Sigmoid colon (tissue), 7 donors: Measurements from ENCODE around the gene FAM174A. TPM values are rescaled to one million over a fixed set of nuclear protein-coding genes. Genes with fewer than 3 reads are reported as not detected.

Source experiments
- DNase-seq: peaks from one replicate; pipeline ENCODE4 v3.0.0-alpha.2; 2019
- H3K27ac ChIP-seq, 4 donors: fragments of 200-600 bp; sonication (generic); one replicate each; pipeline ENCODE4 v1.5.1; 2016 to 2019; ENCODE audit warnings: mild to moderate bottlenecking in 1 of 4
- H3K27me3 ChIP-seq, 3 donors: fragments of 200-600 bp; sonication (generic); one replicate each; pipeline ENCODE4 v1.5.1; 2019; ENCODE audit warnings: mild to moderate bottlenecking in 1 of 3
- H3K36me3 ChIP-seq, 4 donors: fragments of 200-600 bp; sonication (generic); one replicate each; pipeline ENCODE4 v1.5.1; 2016 to 2019
- H3K4me1 ChIP-seq, 4 donors: fragments of 200-600 bp; sonication (generic); one replicate each; pipeline ENCODE4 v1.5.1; 2017 to 2019
- H3K4me3 ChIP-seq, 4 donors: fragments of 200-600 bp; sonication (generic); one replicate each; pipeline ENCODE4 v1.5.1; 2017 to 2019; ENCODE audit warnings: mild to moderate bottlenecking in 2 of 4, moderate library complexity in 1 of 4
- H3K9me3 ChIP-seq, 4 donors: fragments of 200-600 bp in 3 of 4; sonication (generic) in 3 of 4; one replicate each; pipeline versions ENCODE4 v1.5.1 to v1.6.1; 2013 to 2019
- EP300 ChIP-seq, 4 donors: sonication (generic); formaldehyde crosslinking; IDR thresholded peaks; one replicate each; pipeline ENCODE4 v1.6.1; 2017; ENCODE audit warnings: antibody characterized with exemption in 4 of 4
- POLR2A ChIP-seq, 2 donors: fragments of 450-650 bp; IDR thresholded peaks; one replicate each; pipeline ENCODE4 v1.6.1; 2016; ENCODE audit warnings: antibody characterized with exemption in 2 of 2, mild to moderate bottlenecking in 2 of 2, moderate library complexity in 2 of 2
- POLR2AphosphoS5 ChIP-seq, 4 donors: sonication (generic); formaldehyde crosslinking; IDR thresholded peaks; one replicate each; pipeline ENCODE4 v1.6.1; 2017; ENCODE audit warnings: antibody characterized with exemption in 4 of 4
- WGBS, 2 donors: extraction: QIAGEN DNeasy Blood & Tissue Kit; methylation state at CpG; one replicate each; pipeline ENCODE4 v1.1.7; 2013; 5-methylcytosine and 5-hydroxymethylcytosine counted together
- intact Hi-C: fragments of 100-400 bp; cut with DNase I; formaldehyde crosslinking; loops from one replicate; pipeline ENCODE4 v1.15.1; 2023
- polyA plus RNA-seq, 3 donors: library from polyadenylated mRNA; stranded (reverse); fragments of 200-250 nt; gene quantifications; one replicate each; pipeline ENCODE4 v1.2.3, GENCODE V29; 2013
- total RNA-seq, 4 donors: library from RNA; depleted of rRNA; stranded (reverse); fragments of >200 nt; gene quantifications; one replicate each; pipeline ENCODE4 v1.1.0, GENCODE V29; 2016
- TF ChIP-seq, protein P1 (sequence below), 4 experiments: fragments of 450-650 bp in 3 of 4; fragments of 200-600 bp in 1 of 4; IDR thresholded peaks; one replicate each; pipeline ENCODE4 v1.5.1; 2016 to 2019; ENCODE audit warnings: antibody characterized with exemption in 4 of 4, mild to moderate bottlenecking in 3 of 4, moderate library complexity in 2 of 4
- donor health status: healthy with polysubstance abuse.
- donor health status: Bipolar disorder and iron deficiency.
- donor health status: healthy.

Gene FAM174A
- total and polyA plus RNA-seq, 7 donors: 10.8 to 33.2 (median 21.6) TPM

DNA sequence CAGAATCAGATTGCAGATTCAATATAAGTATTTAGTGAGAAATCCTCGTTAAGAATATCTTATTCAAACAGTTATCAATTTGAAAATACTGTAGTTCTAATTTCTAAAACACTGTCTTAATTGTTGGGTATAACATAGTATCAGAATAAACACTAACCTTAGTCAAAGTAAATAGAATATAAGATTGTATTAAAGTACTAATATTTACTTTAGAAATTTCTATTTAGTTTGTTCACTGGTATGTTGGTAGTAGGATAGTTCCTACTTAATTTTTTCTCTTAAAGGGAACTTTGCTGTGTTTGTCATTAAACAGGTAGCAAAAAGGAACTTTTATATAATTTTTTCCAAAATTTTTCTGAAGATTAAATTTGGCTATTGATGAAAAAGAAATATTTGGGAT is 42.3 kb downstream of the FAM174A start:
- H3K27me3 ChIP-seq: no peaks in the 10 kb centered on the region
- intact Hi-C loops: no loop called here
- H3K4me3 ChIP-seq: no peak overlapping the region
- H3K36me3 ChIP-seq: peaks cover 0 to 8% (median 0%) of the 10 kb centered on the region in 4 donors
- no peak overlapping the region for H3K27ac ChIP-seq
- no peak for DNase-seq
- no peak for TF ChIP-seq POLR2A (IDR thresholded peaks at IDR 0.05)
- WGBS, 2 donors: 84 to 89% methylated on average over 1 of the region's 1 CpG
- H3K4me1 ChIP-seq: peaks cover 0 to 8% (median 3%) of the 10 kb centered on the region in 4 donors
- H3K9me3 ChIP-seq: no peaks in the 10 kb centered on the region

DNA sequence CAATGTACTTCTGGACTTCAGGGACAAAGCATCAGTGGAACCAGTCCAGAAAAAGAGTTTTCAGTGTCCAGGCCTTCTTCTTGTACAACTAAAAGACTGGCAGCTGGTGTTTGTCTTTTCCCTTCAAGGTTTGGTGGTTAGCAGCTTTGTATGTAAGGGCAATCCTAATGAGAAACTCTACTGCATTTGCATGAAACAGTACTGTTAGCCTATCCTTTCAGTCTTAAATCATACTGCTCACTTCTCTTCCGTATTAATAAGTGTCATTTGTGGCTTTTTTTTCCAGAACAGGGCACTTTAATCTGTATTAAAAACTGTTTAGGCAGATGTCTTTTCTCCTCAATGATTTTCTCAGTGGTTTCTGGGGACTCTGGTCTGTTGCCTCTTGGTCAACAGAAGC is 48.9 kb downstream of the FAM174A start:
- no peak for DNase-seq
- Histone ChIP-seq H3K4me1 (no peaks in the 10 kb centered on the region), H3K9me3 (no peaks in the 10 kb centered on the region), H3K4me3 (no peak overlapping the region), H3K27ac (no peak overlapping the region), H3K27me3 (no peaks in the 10 kb centered on the region), H3K36me3 (peaks cover 0 to 13% (median 2%) of the 10 kb centered on the region in 4 donors)
- TF ChIP-seq POLR2AphosphoS5 (IDR thresholded peaks at IDR 0.05) (no peak), POLR2A (IDR thresholded peaks at IDR 0.05) (no peak), EP300 (IDR thresholded peaks at IDR 0.05) (no peak)
- TF ChIP-seq, protein P1, sequence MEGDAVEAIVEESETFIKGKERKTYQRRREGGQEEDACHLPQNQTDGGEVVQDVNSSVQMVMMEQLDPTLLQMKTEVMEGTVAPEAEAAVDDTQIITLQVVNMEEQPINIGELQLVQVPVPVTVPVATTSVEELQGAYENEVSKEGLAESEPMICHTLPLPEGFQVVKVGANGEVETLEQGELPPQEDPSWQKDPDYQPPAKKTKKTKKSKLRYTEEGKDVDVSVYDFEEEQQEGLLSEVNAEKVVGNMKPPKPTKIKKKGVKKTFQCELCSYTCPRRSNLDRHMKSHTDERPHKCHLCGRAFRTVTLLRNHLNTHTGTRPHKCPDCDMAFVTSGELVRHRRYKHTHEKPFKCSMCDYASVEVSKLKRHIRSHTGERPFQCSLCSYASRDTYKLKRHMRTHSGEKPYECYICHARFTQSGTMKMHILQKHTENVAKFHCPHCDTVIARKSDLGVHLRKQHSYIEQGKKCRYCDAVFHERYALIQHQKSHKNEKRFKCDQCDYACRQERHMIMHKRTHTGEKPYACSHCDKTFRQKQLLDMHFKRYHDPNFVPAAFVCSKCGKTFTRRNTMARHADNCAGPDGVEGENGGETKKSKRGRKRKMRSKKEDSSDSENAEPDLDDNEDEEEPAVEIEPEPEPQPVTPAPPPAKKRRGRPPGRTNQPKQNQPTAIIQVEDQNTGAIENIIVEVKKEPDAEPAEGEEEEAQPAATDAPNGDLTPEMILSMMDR (IDR thresholded peaks at IDR 0.05): no peak
- WGBS, 2 donors: 57 to 87% methylated on average over 1 of the region's 1 CpG
- intact Hi-C loops: no loop called here

DNA sequence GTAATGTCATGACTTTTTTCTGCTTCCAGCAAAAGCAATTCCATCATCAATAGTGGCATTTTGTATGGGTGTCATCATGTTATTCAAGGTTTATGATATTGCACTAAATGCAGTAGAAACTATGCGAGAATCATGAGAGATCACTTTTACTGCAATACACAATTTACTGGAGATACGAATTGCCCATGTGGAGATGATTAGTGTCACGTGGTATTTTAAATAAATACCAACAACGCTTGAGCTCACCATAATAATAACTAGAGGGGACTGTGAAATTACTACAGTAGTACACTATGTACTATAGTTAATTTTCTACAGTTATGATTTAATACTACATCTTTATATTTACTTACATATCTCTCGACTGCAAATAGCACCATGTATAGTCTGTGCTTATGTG is 49.7 kb downstream of the FAM174A start:
- H3K4me3 ChIP-seq: no peak overlapping the region
- H3K36me3 ChIP-seq: peaks cover 0 to 13% (median 2%) of the 10 kb centered on the region in 4 donors
- H3K27me3 ChIP-seq: no peaks in the 10 kb centered on the region
- intact Hi-C loops: no loop called here
- WGBS, 2 donors: 82 to 85% methylated on average over 5 of the region's 5 CpGs
- no peak for DNase-seq
- TF ChIP-seq EP300 (IDR thresholded peaks at IDR 0.05): no peak
- no peak for TF ChIP-seq POLR2AphosphoS5 (IDR thresholded peaks at IDR 0.05)
- no peak for TF ChIP-seq POLR2A (IDR thresholded peaks at IDR 0.05)
- TF ChIP-seq, protein P1 (IDR thresholded peaks at IDR 0.05): no peak
- H3K4me1 ChIP-seq: no peaks in the 10 kb centered on the region
- no peak overlapping the region for H3K27ac ChIP-seq
- no peaks in the 10 kb centered on the region for H3K9me3 ChIP-seq

DNA sequence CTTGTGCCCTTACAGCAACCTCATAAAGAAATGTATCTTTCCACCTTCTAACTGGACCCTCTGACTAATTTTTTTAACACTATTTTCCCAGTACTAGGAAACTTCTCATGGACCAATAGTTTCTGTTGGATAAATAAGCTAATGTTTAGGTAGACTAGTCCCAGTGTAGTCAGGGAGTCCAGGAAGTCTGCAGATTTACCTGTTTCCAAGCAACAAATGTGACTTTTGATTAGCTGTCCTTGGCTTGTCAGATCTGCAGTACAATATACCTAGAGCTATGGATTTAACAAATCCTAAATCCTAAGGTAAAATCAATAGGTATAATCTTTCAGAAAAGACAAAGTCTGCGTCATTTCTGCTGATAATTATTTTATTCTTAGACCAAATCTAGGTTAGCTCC is 55.7 kb downstream of the FAM174A start:
- TF ChIP-seq, protein P1 (IDR thresholded peaks at IDR 0.05): no peak
- no peak for TF ChIP-seq POLR2AphosphoS5 (IDR thresholded peaks at IDR 0.05)
- no peak for TF ChIP-seq EP300 (IDR thresholded peaks at IDR 0.05)
- TF ChIP-seq POLR2A (IDR thresholded peaks at IDR 0.05): no peak
- no peak overlapping the region for H3K27ac ChIP-seq
- no peaks in the 10 kb centered on the region for H3K27me3 ChIP-seq
- H3K9me3 ChIP-seq: no peaks in the 10 kb centered on the region
- WGBS, 2 donors: 92 to 95% methylated on average over 1 of the region's 1 CpG
- intact Hi-C loops: no loop called here
- no peak for DNase-seq
- peaks cover 0 to 14% (median 2%) of the 10 kb centered on the region in 4 donors for H3K4me1 ChIP-seq
- peaks cover 0 to 6% (median 2%) of the 10 kb centered on the region in 4 donors for H3K36me3 ChIP-seq
- H3K4me3 ChIP-seq: no peak overlapping the region

- WGBS, 2 donors: 62 to 69% methylated on average over 7 of the region's 7 CpGs
- TF ChIP-seq EP300 (IDR thresholded peaks at IDR 0.05) (no peak), POLR2AphosphoS5 (IDR thresholded peaks at IDR 0.05) (no peak), POLR2A (IDR thresholded peaks at IDR 0.05) (no peak)
- TF ChIP-seq, protein P1 (IDR thresholded peaks at IDR 0.05): no peak
- no peaks in the 10 kb centered on the region for H3K9me3 ChIP-seq
- DNase-seq: no peak
- intact Hi-C loops: no loop called here
- no peaks in the 10 kb centered on the region for H3K36me3 ChIP-seq
- peak overlapping the region in 3 of 4 donors; percentile 38 to 66 (median 59) for H3K27ac ChIP-seq
- H3K4me1 ChIP-seq: peaks cover 0 to 18% (median 2%) of the 10 kb centered on the region in 4 donors
- H3K4me3 ChIP-seq: no peak overlapping the region
- H3K27me3 ChIP-seq: no peaks in the 10 kb centered on the region
Observed at GRCh38 chr5:100595152-100595811, 60.1 kb downstream of the FAM174A start.
